NB4 (cell line): Measurements from ENCODE around the gene ANKRD26.

Source experiments
- DNase-seq: peaks from one replicate; pipeline ENCODE4 v3.0.0; 2010; ENCODE audit warnings: low read depth
- H3K4me3 ChIP-seq: one replicate; pipeline ENCODE4 v1.5.1; 2011; ENCODE audit warnings: mild to moderate bottlenecking, low read depth, low read length, moderate library complexity
- MYC ChIP-seq: IDR thresholded peaks from 2 replicates; pipeline ENCODE4 v1.6.1; 2011; ENCODE audit warnings: low read depth, low read length
- POLR2A ChIP-seq: IDR thresholded peaks from 2 replicates; pipeline ENCODE4 v1.6.1; 2011; ENCODE audit warnings: mild to moderate bottlenecking; ENCODE audit not compliant: insufficient read length; ENCODE audit errors: extremely low read depth
- TF ChIP-seq, protein P1 (sequence below): IDR thresholded peaks from one replicate; pipeline ENCODE4 v1.5.1; 2012; ENCODE audit warnings: low read depth, low read length
- TF ChIP-seq, protein P2 (sequence below): IDR thresholded peaks from 2 replicates; pipeline ENCODE4 v1.6.1; 2011; ENCODE audit warnings: low read depth, low read length

Gene ANKRD26

GRCh38 chr10:26962835-26963234 is 137.5 kb downstream of the ANKRD26 start:
- H3K4me3 ChIP-seq: no peak overlapping the region
- no peak for DNase-seq
- no peak for TF ChIP-seq MYC
- TF ChIP-seq, protein P1, sequence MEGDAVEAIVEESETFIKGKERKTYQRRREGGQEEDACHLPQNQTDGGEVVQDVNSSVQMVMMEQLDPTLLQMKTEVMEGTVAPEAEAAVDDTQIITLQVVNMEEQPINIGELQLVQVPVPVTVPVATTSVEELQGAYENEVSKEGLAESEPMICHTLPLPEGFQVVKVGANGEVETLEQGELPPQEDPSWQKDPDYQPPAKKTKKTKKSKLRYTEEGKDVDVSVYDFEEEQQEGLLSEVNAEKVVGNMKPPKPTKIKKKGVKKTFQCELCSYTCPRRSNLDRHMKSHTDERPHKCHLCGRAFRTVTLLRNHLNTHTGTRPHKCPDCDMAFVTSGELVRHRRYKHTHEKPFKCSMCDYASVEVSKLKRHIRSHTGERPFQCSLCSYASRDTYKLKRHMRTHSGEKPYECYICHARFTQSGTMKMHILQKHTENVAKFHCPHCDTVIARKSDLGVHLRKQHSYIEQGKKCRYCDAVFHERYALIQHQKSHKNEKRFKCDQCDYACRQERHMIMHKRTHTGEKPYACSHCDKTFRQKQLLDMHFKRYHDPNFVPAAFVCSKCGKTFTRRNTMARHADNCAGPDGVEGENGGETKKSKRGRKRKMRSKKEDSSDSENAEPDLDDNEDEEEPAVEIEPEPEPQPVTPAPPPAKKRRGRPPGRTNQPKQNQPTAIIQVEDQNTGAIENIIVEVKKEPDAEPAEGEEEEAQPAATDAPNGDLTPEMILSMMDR: no peak
- no peak for TF ChIP-seq POLR2A
- TF ChIP-seq, protein P2, sequence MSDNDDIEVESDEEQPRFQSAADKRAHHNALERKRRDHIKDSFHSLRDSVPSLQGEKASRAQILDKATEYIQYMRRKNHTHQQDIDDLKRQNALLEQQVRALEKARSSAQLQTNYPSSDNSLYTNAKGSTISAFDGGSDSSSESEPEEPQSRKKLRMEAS: no peak

- no peak overlapping the region for H3K4me3 ChIP-seq
- no peak for TF ChIP-seq POLR2A
- TF ChIP-seq, protein P1: no peak
- TF ChIP-seq MYC: no peak
- TF ChIP-seq, protein P2: no peak
- DNase-seq: no peak
Measured at GRCh38 chr10:26960308-26960707, 140.0 kb downstream of the ANKRD26 start.

DNA sequence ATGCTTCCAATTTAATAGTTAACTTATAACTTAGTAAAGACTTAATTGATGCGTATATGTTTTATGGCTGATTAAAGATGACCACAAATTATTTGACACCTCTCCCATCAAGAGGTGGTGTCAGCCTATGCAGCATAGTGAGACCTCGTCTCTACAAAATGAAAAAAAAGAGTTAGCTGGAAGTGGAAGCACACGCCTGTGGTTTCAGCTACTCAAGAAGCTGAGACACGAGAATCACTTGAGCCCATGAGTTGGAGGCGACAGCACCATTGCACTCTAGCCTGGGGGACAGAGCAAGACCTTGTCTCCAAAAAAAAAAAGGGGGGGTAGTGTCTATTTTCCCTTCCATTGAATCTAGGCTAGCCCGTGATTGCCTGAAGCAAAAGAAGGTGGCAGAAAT is 140.5 kb downstream of the ANKRD26 start:
- no peak overlapping the region for H3K4me3 ChIP-seq
- no peak for TF ChIP-seq POLR2A
- TF ChIP-seq MYC: no peak
- TF ChIP-seq, protein P2: no peak
- TF ChIP-seq, protein P1: no peak
- no peak for DNase-seq
